Kidney epithelial cell (primary cell): ENCODE results near the gene SLC25A51. TPM values are rescaled to one million over a fixed set of nuclear protein-coding genes. Genes with fewer than 3 reads are reported as not detected.

Source experiments
- DNase-seq: peaks from one replicate; pipeline ENCODE4 v3.0.0-alpha.2; 2010; ENCODE audit warnings: low read depth
- H3K27me3 ChIP-seq: 2 replicates; pipeline ENCODE4 v1.6.0; 2011; ENCODE audit warnings: low read length; ENCODE audit not compliant: control insufficient read depth, insufficient read depth
- H3K36me3 ChIP-seq: 2 replicates; pipeline ENCODE4 v1.5.1; 2011; ENCODE audit warnings: low read length; ENCODE audit not compliant: control insufficient read depth, insufficient read depth
- H3K4me3 ChIP-seq: 2 replicates; pipeline ENCODE4 v1.5.1; 2011; ENCODE audit warnings: low read depth, mild to moderate bottlenecking, control low read depth, low read length
- CTCF ChIP-seq: IDR thresholded peaks from 2 replicates; pipeline ENCODE4 v1.5.1; 2011; ENCODE audit warnings: mild to moderate bottlenecking, moderate library complexity, low read length, control low read depth, inconsistent platforms; ENCODE audit not compliant: insufficient read depth, poor library complexity, severe bottlenecking
- total RNA-seq: library from RNA; depleted of rRNA; stranded (reverse); fragments of >200 nt; gene quantifications from 2 replicates; pipeline ENCODE4 v1.2.3, GENCODE V29; 2015

Gene SLC25A51
- total RNA-seq, 1 donor from 2014 or later = 36.8 TPM

GRCh38 chr9:37906312-37907239 lies 2.6 kb upstream of the SLC25A51 start:
- no peak for TF ChIP-seq CTCF
- Histone ChIP-seq H3K4me3 (no peak overlapping the region), H3K36me3 (no peaks in the 10 kb centered on the region), H3K27me3 (no peaks in the 10 kb centered on the region)
- DNase-seq = no peak

GRCh38 chr9:37905776-37906175 lies 1.8 kb upstream of the SLC25A51 start:
- Histone ChIP-seq H3K36me3 (no peaks in the 10 kb centered on the region), H3K27me3 (no peaks in the 10 kb centered on the region), H3K4me3 (no peak overlapping the region)
- no peak for DNase-seq
- TF ChIP-seq CTCF = no peak

DNA sequence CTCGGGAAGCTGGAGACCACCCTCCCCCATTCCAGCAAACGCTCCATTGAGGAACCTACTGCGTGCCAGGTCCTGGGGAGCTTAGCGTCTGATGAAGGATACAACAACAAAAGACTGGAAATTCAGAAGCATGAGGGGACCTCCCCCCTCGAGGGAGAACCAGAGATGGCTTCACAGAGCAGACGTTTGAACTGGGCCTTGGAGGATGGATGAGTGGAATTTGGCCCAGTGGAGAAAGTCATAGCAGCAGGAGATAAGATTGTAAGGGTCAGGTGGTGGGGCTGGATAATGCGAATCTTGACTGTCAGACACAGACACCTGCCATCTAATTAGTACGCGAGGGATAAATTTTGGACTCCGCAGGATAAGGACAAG lies 1.2 kb upstream of the SLC25A51 start:
- peak overlapping the region; percentile 77 for H3K4me3 ChIP-seq
- DNase-seq = no peak
- H3K36me3 ChIP-seq = no peaks in the 10 kb centered on the region
- no peak for TF ChIP-seq CTCF
- H3K27me3 ChIP-seq = no peaks in the 10 kb centered on the region

DNA sequence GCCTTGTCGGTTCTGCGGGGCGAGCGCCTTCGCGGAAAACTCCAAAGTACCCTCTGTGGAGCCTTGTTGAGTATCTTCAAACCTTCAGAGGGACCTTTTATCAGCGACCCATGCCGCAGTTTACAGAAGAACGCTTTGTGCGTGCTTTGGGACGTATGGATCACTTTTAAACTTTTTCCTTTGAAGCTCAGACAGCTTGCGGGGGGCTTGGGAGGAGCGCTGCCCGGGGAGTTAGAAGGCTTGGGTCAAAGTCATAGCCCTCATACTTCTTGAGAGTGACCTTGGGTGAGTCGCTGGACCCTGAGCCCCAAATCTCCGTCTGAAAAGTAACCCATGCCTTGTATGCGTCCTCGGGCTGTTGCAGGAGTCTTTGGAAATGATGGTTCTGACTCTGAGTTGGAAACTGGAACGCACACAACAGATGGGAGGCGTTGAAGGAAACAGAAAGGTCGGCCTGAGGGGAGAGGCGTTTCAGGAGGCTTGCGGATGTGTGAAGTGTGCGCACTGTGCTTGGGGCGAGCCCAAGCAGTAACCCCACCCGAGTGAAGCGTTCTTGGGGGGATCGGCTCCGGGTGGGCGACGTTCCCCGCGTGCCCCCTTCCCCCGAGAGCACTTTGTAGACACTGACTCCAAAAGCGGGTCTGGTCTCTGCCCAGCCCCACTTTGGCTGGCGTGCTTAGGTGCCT lies 661 bp upstream of the SLC25A51 start:
- Histone ChIP-seq H3K36me3 (no peaks in the 10 kb centered on the region), H3K4me3 (peak overlapping the region; percentile 77), H3K27me3 (no peaks in the 10 kb centered on the region)
- no peak for DNase-seq
- TF ChIP-seq CTCF = no peak

DNA sequence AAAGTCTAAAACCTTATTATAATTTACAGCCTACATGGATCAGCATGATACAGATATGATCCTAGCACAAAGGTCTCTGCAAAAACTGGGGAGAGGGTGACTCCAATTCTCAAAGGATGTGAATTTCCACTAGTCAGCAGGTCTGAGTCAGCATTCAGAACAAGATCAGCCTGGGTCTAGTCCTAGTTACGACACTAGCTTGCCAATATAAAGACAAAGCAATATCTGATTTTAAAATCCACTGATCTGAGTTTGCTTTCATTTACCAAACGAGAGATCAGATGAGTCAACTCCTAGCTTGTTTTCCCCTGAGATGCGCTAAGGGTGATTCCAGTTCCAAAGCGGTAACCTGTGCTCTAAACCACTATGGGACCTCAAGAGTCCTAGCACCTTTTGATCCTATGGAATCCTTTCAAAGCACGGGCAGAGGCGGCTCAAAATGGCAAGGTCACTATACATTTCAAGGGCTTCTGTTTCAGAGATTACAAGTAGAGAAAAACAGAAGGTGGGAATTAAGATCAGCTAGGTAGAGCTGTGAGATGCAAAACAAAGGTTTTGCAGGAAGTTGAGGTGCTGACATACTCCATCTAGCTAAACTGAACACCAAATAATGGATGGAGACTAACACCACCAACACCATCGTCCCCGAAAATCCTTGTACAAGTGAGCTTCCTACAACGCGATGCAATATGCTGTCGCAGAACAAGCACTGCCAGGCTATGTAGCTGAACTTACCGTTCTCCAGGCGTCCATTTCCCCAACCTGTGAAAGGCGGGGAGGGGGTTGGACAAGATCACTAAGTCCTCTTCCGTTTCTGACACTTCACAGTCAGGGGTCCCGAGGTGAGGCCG lies 906 bp downstream of the SLC25A51 start:
- H3K36me3 ChIP-seq = no peaks in the 10 kb centered on the region
- no peak for DNase-seq
- no peaks in the 10 kb centered on the region for H3K27me3 ChIP-seq
- no peak for TF ChIP-seq CTCF
- peak overlapping the region; percentile 77 for H3K4me3 ChIP-seq
